AG04449 (cell line): ENCODE data around the gene SNCB.

Experiments
- CTCF ChIA-PET: fragments of 350-600 bp; formaldehyde crosslinking; extraction: SDS; loops from one replicate; lab custom pipeline; 2021; ENCODE audit warnings: antibody characterized with exemption; lab: Yijun Ruan, JAX
- POLR2A ChIA-PET: fragments of 400-600, 350-600 bp; formaldehyde crosslinking; extraction: SDS; loops from one replicate; lab custom pipeline; 2020; ENCODE audit warnings: antibody characterized with exemption, inconsistent platforms; lab: Yijun Ruan, JAX
- DNase-seq: peaks from one replicate; pipeline ENCODE4 v3.0.0-alpha.2; 2010; ENCODE audit warnings: low read depth, low spot score
- H3K4me3 ChIP-seq: 2 replicates; pipeline ENCODE4 v1.5.1; 2011; ENCODE audit warnings: low read depth, mild to moderate bottlenecking, control low read depth, low read length
- CTCF ChIP-seq: IDR thresholded peaks from one replicate; pipeline ENCODE4 v1.5.1; 2011; ENCODE audit warnings: mild to moderate bottlenecking, moderate library complexity, low read length, control low read depth, inconsistent platforms; ENCODE audit not compliant: insufficient read depth; ENCODE audit errors: missing control alignments

Gene SNCB

GRCh38 chr5:176573564-176574296 is 56.6 kb downstream of the SNCB start:
- ChIA-PET POLR2A (no interaction called here), CTCF (interaction anchor here (0.6 to 6.9 kb wide), 42 partner anchors 8 to 538 kb away, joined by 3 to 66 read pairs (median 4); partner anchors contain the start of genes CDHR2, CLTB, EIF4E1B and RNF44)
- no peak for DNase-seq
- no peak overlapping the region for H3K4me3 ChIP-seq
- peak; percentile 88 for TF ChIP-seq CTCF
